Spleen (tissue), 11 donors: ENCODE data around the gene PARD3. TPM values are rescaled to one million over a fixed set of nuclear protein-coding genes. Genes with fewer than 3 reads are reported as not detected.

Experiments used
- DNase-seq: peaks from one replicate; pipeline ENCODE4 v3.0.0-alpha.2; 2020
- H3K27ac ChIP-seq, 8 donors: fragments of 200-600 bp; sonication (generic) in 7 of 8; 1 replicate in 4 of 8; 2 replicates in 4 of 8; pipeline versions ENCODE4 v1.5.0 to v1.8.0; 2016 to 2021; ENCODE audit warnings: inconsistent platforms in 4 of 8, mild to moderate bottlenecking in 4 of 8, moderate library complexity in 1 of 8
- H3K27me3 ChIP-seq, 7 donors: fragments of 200-600 bp; sonication (generic) in 6 of 7; replicated peaks in 1 of 7; 1 replicate in 4 of 7; 2 replicates in 3 of 7; pipeline versions ENCODE4 v1.5.0 to v1.8.0; 2016 to 2021; ENCODE audit warnings: inconsistent platforms in 3 of 7, mild to moderate bottlenecking in 1 of 7
- H3K36me3 ChIP-seq, 6 donors: fragments of 200-600 bp; sonication (generic) in 5 of 6; 1 replicate in 4 of 6; 2 replicates in 2 of 6; pipeline versions ENCODE4 v1.5.0 to v1.8.0; 2016 to 2021; ENCODE audit warnings: inconsistent platforms in 2 of 6
- H3K4me1 ChIP-seq, 6 donors: fragments of 200-600 bp; sonication (generic) in 5 of 6; 1 replicate in 3 of 6; 2 replicates in 3 of 6; pipeline versions ENCODE4 v1.5.0 to v1.8.0; 2016 to 2021; ENCODE audit warnings: inconsistent platforms in 3 of 6
- H3K4me3 ChIP-seq, 8 donors: fragments of 200-600 bp; sonication (generic) in 7 of 8; 1 replicate in 4 of 8; 2 replicates in 4 of 8; pipeline versions ENCODE4 v1.5.0 to v1.8.0; 2016 to 2021; ENCODE audit warnings: inconsistent platforms in 4 of 8, mild to moderate bottlenecking in 4 of 8, moderate library complexity in 2 of 8
- H3K9me3 ChIP-seq, 8 donors: fragments of 200-600 bp; sonication (generic) in 7 of 8; 1 replicate in 4 of 8; 2 replicates in 4 of 8; pipeline versions ENCODE4 v1.5.0 to v1.8.0; 2016 to 2021; ENCODE audit warnings: inconsistent platforms in 4 of 8
- POLR2A ChIP-seq, 3 donors: fragments of 450-650 bp; IDR thresholded peaks; one replicate each; pipeline ENCODE4 v1.5.1; 2017; ENCODE audit warnings: antibody characterized with exemption in 3 of 3, mild to moderate bottlenecking in 1 of 3
- POLR2AphosphoS5 ChIP-seq, 3 donors: sonication (generic); formaldehyde crosslinking; IDR thresholded peaks; one replicate each; pipeline ENCODE4 v1.5.1; 2017; ENCODE audit warnings: antibody characterized with exemption in 3 of 3
- WGBS, 5 donors: extraction: QIAGEN DNeasy Blood & Tissue Kit in 3 of 5; methylation state at CpG; one replicate each; pipeline versions ENCODE4 v1.1.5 to v1.1.7; 2013 to 2018; 5-methylcytosine and 5-hydroxymethylcytosine counted together
- intact Hi-C: fragments of 100-400 bp; cut with DNase I; formaldehyde crosslinking; loops from one replicate; pipeline ENCODE4 v1.15.0; 2023; ENCODE audit warnings: low total_unique reads
- polyA plus RNA-seq, 3 donors: library from polyadenylated mRNA; stranded (reverse); fragments of 200-250 nt; gene quantifications; one replicate each; pipeline ENCODE4 v1.2.1, GENCODE V29; 2013
- total RNA-seq, 7 donors: library from RNA; depleted of rRNA in 3 of 7; stranded (reverse); fragments of >200 nt in 3 of 7; fragmentation: NEBNext Ultra II Directional in 4 of 7; extraction: Animal tissue kit (Norgen Biotek cat#: 25700) in 4 of 7; gene quantifications; one replicate each; pipeline versions ENCODE4 v1.1.0 to v1.2.1, GENCODE V29; 2016 to 2021
- TF ChIP-seq, protein P1 (sequence below), 11 experiments: fragments of 200-600 bp in 7 of 11; fragments of 450-650 bp in 4 of 11; sonication (generic) in 4 of 11; IDR thresholded peaks in 8 of 11; conservative IDR thresholded peaks in 3 of 11; 1 replicate in 7 of 11; 2 replicates in 4 of 11; pipeline versions ENCODE4 v1.4.0 to v1.8.0; 2016 to 2021; ENCODE audit warnings: antibody characterized with exemption in 11 of 11, inconsistent platforms in 4 of 11, mild to moderate bottlenecking in 1 of 11
- donor health status: healthy with polysubstance abuse.
- donor health status: DM: no; HTN: no; CAD: no; lungs with moderate emphysema.
- donor health status: DM: no; HTN: no; CAD: no.
- donor health status: Bipolar disorder and iron deficiency.
- donor health status: healthy.
- donor health status: DM: no; HTN: no; CAD: no.
- donor health status: DM: yes; HTN: yes; CAD: no.

The PARD3 gene
- total and polyA plus RNA-seq, 10 donors, result 2.8 to 18.9 (median 10.8) TPM

DNA sequence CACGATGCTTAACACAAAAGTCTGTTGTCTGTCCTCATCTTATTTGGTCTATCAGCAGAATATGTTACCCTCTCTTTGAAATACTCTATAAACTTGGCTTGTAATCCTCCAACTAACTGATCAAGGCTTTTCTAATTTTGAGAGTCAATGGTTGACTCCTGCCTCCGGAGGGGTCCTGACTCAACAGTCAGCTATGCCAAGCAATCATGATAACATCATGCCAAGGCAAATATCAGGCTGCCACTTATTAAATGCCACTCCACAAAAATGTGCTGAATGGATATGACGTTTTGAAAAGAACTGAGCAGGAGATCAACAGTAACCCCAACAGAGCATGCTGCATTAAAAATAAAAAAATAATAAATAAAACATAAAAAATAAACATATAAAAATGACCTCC is 116.1 kb downstream of the PARD3 start:
- DNase-seq, result no peak
- Histone ChIP-seq H3K9me3 (no peaks in the 10 kb centered on the region), H3K27me3 (no peaks in the 10 kb centered on the region), H3K4me3 (no peak overlapping the region), H3K27ac (no peak overlapping the region), H3K36me3 (no peaks in the 10 kb centered on the region), H3K4me1 (no peaks in the 10 kb centered on the region)
- intact Hi-C loops, result no loop called here
- TF ChIP-seq POLR2A (IDR thresholded peaks at IDR 0.05) (no peak), POLR2AphosphoS5 (IDR thresholded peaks at IDR 0.05) (no peak)
- TF ChIP-seq, protein P1, sequence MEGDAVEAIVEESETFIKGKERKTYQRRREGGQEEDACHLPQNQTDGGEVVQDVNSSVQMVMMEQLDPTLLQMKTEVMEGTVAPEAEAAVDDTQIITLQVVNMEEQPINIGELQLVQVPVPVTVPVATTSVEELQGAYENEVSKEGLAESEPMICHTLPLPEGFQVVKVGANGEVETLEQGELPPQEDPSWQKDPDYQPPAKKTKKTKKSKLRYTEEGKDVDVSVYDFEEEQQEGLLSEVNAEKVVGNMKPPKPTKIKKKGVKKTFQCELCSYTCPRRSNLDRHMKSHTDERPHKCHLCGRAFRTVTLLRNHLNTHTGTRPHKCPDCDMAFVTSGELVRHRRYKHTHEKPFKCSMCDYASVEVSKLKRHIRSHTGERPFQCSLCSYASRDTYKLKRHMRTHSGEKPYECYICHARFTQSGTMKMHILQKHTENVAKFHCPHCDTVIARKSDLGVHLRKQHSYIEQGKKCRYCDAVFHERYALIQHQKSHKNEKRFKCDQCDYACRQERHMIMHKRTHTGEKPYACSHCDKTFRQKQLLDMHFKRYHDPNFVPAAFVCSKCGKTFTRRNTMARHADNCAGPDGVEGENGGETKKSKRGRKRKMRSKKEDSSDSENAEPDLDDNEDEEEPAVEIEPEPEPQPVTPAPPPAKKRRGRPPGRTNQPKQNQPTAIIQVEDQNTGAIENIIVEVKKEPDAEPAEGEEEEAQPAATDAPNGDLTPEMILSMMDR (IDR thresholded peaks at IDR 0.05 in 8 of 11, conservative IDR thresholded peaks at IDR 0.05 in 3 of 11), result no peak
- 66 to 78% (median 76%) methylated on average over 3 of the region's 3 CpGs for WGBS, 5 donors

GRCh38 chr10:34698248-34698831 is 116.8 kb downstream of the PARD3 start:
- DNase-seq, result no peak
- Histone ChIP-seq H3K4me3 (no peak overlapping the region), H3K36me3 (no peaks in the 10 kb centered on the region), H3K27me3 (no peaks in the 10 kb centered on the region), H3K9me3 (no peaks in the 10 kb centered on the region), H3K4me1 (no peaks in the 10 kb centered on the region), H3K27ac (no peak overlapping the region)
- WGBS, 5 donors, result 94 to 96% (median 95%) methylated on average over 4 of the region's 4 CpGs
- TF ChIP-seq, protein P1 (IDR thresholded peaks at IDR 0.05 in 8 of 11, conservative IDR thresholded peaks at IDR 0.05 in 3 of 11), result no peak
- TF ChIP-seq POLR2AphosphoS5 (IDR thresholded peaks at IDR 0.05) (no peak), POLR2A (IDR thresholded peaks at IDR 0.05) (no peak)
- intact Hi-C loops, result no loop called here

DNA sequence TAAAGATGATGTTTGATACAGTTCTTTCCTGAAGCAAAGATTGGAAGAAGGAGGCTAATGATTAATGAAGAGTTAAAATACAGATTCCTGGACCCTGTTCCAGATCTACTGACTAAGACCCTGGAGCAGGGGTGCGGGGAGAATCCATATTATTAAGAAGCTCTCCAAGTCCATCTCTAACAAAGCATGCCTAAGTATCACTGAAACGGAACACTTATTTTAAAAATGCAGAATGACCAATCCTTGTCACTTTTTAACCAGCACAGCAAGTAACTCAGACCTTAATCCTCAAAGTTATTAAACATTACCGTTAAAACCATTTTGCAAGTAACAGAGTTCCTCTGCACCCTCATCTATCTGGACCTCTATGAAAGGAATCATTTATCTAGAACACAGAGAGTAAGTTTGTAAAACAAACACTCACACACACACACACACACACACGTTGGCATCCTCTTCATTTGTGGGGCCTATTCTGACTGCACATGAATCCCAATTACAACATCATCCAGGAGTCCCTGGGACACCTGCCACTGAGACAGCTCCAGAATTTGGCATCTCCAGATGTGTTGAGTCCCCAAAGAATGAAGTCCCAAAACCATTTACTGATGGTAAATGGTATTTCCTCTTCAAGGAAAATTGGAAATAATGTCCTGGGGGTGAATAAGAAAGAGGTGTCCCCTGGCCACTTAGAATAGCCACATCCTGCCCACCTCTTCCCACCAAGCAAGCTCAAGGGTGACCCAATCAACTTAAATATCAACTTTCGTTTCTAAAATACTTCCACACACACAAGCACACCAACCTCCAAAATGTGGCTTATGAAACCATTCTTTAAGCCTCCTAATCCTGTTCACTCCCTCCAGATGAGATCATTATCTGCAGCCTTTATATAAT is 117.5 kb downstream of the PARD3 start:
- Histone ChIP-seq H3K36me3 (no peaks in the 10 kb centered on the region), H3K4me3 (no peak overlapping the region), H3K27me3 (no peaks in the 10 kb centered on the region), H3K27ac (no peak overlapping the region), H3K4me1 (no peaks in the 10 kb centered on the region), H3K9me3 (no peaks in the 10 kb centered on the region)
- DNase-seq, result no peak
- 69 to 83% (median 79%) methylated on average over 5 of the region's 5 CpGs for WGBS, 5 donors
- TF ChIP-seq POLR2A (IDR thresholded peaks at IDR 0.05) (no peak), POLR2AphosphoS5 (IDR thresholded peaks at IDR 0.05) (no peak)
- TF ChIP-seq, protein P1 (IDR thresholded peaks at IDR 0.05 in 8 of 11, conservative IDR thresholded peaks at IDR 0.05 in 3 of 11), result no peak
- intact Hi-C loops, result no loop called here

DNA sequence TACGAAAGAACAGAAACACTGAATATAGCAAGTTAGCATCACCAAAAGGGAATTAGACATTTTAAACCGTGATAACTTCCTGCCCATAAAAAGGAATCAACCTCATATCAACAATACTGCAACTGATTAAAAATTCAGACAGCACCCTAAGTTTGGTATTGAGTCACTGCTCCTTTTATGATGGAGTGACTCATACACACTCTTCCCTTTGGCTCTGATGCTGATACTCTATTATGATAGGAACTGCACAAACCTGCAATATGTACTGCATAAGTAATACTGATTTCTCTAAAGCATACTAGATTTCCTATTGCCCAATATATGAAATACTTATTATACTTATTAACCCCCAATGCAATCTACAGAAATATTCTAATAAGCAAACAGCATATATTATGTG is 118.7 kb downstream of the PARD3 start:
- Histone ChIP-seq H3K4me1 (no peaks in the 10 kb centered on the region), H3K9me3 (no peaks in the 10 kb centered on the region), H3K27ac (no peak overlapping the region), H3K27me3 (no peaks in the 10 kb centered on the region), H3K4me3 (no peak overlapping the region), H3K36me3 (no peaks in the 10 kb centered on the region)
- no peak for DNase-seq
- TF ChIP-seq, protein P1 (IDR thresholded peaks at IDR 0.05 in 8 of 11, conservative IDR thresholded peaks at IDR 0.05 in 3 of 11), result no peak
- TF ChIP-seq POLR2AphosphoS5 (IDR thresholded peaks at IDR 0.05) (no peak), POLR2A (IDR thresholded peaks at IDR 0.05) (no peak)
- 65 to 81% (median 77%) methylated on average over 2 of the region's 2 CpGs for WGBS, 5 donors
- intact Hi-C loops, result no loop called here
